A673 (cell line): ENCODE measurements around the gene LMOD3.

ENCODE experiments used
- EZH2 ChIP-seq: fragments of 200-600 bp; sonication (generic); IDR thresholded peaks from 2 replicates; pipeline ENCODE4 v1.6.1; 2017; ENCODE audit warnings: borderline replicate concordance, low read depth, mild to moderate bottlenecking, mixed read lengths, antibody characterized with exemption, low read length; ENCODE audit not compliant: poor library complexity, severe bottlenecking
- TF ChIP-seq, protein P1 (sequence below): fragments of 300-800, 200-600 bp; sonication (generic); conservative IDR thresholded peaks from 2 replicates; pipeline ENCODE4 v1.5.1; 2017; ENCODE audit warnings: low read depth, mild to moderate bottlenecking, antibody characterized with exemption, low read length, moderate library complexity, mixed read lengths

DNA sequence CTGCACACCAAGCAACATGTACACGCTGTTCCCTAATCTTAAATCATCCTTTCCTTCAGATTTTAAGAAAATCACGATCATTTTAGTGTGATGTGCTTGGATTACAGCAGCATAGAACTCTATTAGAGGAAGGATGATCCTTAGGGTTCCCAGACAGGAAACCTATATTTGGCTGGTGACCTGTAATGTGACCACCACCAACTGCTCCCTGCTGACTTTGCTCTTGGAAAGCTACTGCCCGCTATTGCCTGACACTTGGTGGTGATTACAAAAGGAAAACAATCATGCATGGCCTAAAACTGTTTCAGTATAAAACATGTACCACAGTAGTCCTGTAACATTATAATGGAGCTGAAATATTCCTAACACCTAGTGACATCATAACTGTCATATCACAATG is 27.2 kb upstream of the LMOD3 start:
- TF ChIP-seq, protein P1, sequence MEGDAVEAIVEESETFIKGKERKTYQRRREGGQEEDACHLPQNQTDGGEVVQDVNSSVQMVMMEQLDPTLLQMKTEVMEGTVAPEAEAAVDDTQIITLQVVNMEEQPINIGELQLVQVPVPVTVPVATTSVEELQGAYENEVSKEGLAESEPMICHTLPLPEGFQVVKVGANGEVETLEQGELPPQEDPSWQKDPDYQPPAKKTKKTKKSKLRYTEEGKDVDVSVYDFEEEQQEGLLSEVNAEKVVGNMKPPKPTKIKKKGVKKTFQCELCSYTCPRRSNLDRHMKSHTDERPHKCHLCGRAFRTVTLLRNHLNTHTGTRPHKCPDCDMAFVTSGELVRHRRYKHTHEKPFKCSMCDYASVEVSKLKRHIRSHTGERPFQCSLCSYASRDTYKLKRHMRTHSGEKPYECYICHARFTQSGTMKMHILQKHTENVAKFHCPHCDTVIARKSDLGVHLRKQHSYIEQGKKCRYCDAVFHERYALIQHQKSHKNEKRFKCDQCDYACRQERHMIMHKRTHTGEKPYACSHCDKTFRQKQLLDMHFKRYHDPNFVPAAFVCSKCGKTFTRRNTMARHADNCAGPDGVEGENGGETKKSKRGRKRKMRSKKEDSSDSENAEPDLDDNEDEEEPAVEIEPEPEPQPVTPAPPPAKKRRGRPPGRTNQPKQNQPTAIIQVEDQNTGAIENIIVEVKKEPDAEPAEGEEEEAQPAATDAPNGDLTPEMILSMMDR: no peak
- no peak for TF ChIP-seq EZH2
